Stimulated activated CD4-positive, alpha-beta T cell treated with anti-CD3 and anti-CD28 coated beads, TNF-alpha, amount 100 ng/mL, for 4 hours (primary cell): ENCODE results near the gene LDB2.

Experiments used
- DNase-seq, 3 experiments: peaks; one replicate each; pipeline ENCODE4 v3.0.0-alpha.2; 2020; ENCODE audit warnings: low read depth in 3 of 3

Gene LDB2

DNA sequence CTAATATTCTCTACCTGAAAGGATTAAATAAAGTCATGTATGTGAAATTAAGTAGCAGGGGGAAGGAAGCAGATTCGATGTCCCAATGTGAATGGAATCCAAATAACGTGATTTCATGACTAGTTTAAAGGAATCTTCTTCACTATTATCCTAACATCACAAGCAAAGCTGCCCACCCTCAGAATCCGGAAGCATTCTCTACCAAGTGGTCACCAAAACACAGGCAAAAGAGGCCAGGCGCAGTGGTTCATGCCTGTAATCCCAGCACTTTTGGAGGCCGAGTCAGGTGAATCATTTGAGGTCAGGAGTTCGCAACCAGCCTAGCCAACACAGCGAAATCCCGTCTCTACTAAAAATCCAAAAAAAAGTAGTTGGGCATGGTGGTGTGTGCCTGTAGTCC lies 212.9 kb downstream of the LDB2 start:
- DNase-seq = no peak

DNA sequence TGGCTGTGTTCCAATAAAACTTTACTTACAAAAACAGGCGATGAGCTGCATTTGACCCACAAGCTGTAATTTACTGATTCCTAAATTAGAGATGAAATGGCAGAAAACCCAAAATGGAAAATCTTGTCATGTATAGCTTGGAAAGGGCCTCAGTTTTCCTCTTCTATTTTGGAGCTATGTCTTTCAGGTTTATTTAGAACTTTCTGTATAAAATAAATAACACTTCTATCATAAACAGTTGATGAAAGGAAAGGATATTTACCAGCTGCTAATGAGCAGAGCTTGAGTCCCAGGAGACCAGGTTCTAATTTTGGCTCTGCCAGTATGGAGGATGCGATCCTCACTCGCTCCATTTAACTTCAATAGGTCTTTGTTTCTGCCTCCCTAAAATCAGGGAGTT lies 213.5 kb downstream of the LDB2 start:
- DNase-seq = no peak

DNA sequence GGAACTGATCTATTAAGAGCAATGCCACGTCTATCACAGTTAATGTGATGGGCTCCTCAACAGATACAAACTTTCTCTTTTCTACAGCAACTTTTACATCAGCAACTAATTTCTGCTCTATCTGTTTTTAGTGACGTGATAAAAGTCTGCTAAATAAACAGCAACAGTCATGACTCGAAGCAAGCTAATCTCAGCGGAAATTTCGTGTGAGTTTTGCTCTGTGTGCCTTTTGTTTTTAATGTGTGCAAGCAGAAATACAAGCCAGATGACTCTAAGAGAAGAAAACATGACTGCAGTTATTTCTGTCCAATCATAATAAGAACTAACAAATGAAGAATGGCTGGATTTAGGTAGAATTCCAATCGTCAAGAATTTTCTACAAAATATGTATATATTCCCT lies 214.3 kb downstream of the LDB2 start:
- no peak for DNase-seq

DNA sequence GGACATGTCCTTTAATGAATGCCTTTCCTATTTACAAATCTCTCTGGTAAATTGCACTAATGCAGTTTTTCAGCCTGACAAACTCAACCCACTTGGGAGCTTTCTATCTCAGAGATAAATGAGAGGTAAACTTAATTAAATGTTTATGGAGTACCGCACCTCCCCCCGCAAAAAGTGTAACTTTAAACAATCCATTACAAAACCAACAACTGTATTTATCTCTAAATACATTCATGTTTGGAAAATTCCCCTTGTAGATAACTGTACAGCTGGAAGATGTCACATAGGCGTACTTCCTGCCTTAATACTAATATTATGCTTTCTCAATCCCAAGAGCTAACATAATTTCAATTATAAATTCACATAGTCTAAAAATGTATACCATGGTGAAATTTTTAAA lies 215.5 kb downstream of the LDB2 start:
- DNase-seq = no peak

DNA sequence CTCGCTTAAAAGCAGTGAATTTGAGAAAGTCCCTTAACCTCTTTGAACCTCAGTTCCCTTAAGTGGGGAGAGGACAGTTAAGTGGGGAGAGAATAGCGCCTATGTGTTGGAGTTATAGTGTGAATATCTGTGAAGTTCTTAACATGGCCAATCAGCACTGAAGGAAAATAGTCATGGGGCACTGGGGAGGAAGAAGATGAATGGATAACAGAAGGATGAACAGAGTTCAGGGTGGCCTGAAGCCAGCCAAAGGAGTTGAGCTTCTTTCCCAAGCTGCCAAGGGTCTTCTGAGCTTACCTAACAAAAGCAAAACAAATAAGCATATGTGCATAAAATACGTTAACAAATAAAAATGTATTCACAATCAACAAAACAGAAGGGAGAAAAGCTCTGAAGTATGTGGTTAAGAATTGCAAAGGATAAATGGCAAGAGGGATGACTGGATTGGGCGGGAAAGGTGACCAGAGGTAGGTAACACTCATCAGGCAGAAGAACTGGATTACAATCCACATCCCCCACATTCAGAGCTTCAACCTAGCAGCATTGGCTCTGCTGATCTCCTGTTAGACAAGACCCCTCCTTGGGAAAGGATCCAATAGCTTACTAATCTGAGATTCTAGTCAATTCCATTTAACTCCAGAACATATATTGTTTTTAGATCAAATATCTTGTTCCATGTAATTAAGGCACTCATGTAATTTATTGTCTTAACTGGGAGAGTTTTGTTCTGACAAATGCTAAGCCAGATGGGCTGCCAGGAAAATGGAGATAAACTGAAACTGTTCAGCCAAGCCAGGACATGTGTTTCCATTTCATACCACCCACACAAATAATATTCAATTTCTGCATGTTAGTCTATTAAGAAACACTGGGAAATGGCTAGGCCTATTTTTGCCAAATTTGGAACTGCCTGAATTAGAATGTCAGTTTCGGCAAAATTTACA lies 221.2 kb downstream of the LDB2 start:
- DNase-seq = no peak

DNA sequence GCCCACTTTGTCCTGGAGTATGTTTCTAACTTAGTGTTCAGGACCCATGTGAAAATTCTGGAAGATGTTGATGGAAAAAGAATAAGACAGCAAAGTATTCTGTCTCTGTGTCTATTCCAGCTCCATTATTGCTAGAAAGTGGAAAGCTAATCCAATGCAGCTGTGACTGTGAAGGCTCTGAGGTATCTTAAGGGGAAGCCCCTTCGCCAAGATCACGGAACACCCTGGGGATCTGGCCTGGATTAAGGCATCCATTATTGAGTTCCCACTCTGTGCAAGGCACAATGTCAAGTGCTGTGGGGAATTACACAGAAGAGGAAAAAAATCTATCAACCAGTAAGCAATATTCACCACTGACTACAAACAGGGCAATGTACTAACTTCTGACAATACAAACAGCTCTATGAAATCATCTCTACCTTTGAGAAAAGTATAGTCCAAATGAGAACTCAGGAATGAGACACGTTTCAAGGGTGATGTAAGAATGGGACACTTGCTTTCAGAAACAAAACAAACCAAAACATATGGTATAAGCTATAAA lies 222.1 kb downstream of the LDB2 start:
- DNase-seq = no peak

DNA sequence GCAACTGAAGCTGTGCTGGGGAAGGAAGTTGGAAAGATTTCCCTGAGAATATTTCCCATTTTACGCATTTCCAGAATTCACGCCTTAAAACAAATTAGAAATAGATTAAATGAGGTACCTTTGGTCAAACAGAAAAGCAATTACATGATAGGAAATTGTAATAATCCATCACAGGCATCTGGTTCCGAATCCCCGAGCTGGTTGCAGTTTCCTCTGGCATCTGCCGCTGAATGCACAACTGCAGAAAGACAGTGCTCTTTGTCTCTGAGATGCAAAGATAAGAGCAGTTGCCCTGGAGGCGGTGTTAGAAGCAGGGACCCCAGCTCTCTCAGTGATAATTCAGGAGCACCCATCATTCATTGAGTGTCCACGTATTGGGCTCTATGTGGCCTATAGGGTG lies 224.4 kb downstream of the LDB2 start:
- no peak for DNase-seq

DNA sequence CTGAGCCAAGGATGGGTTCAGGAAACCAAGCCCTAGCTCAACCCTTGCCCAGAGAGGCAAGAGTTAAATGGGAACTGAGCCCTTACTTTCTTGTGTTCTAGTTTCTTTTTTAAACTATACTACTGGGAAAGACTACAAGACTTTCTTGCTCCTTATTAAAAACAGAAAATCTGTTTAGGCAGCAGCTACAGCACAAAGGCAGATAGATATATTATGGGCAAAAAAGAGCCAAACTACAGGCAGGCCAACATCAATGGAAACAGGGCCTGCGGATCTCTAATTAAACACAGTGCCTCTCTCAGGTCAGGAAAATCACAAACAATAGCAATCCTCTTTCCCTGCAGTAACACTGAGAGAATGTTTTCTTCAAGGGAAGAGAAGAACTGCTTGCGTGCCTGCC lies 226.0 kb downstream of the LDB2 start:
- DNase-seq = no peak

DNA sequence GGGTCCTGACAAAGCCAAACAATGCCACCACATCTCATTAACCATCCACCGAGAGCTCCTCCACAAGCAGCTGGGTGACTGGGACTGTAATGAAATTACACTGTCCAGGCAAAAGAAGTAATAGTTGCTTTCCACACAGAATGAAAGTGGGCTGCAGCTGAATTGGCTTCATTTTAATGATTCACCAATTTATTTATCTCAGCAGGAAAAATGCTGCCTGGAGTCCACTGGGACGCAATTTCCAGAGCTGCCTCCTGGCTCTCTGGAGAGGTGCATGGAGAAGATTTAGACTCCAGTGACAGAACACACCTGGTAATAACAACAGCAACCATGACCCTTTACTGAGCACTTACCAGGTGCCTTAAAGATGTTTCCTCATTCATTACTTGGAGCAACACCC lies 226.7 kb downstream of the LDB2 start:
- no peak for DNase-seq

DNA sequence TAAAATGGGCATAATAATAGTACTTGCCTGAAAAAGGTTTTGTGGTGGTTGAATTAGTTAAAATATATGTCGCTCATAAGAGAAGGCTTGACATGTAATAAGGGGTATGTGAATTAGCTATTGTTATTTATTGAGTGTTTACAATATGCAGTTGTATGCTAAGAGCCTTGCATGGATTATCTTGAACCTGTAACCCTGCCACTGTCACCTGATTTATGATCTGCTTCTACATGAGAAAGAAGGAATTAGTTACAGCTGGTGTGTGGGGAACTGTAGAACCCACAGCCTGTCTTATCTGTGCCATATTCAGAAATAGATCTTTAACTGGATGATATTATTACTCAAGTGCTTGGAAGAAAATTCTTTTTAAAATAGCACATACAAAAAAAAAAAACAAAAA lies 227.7 kb downstream of the LDB2 start:
- no peak for DNase-seq

DNA sequence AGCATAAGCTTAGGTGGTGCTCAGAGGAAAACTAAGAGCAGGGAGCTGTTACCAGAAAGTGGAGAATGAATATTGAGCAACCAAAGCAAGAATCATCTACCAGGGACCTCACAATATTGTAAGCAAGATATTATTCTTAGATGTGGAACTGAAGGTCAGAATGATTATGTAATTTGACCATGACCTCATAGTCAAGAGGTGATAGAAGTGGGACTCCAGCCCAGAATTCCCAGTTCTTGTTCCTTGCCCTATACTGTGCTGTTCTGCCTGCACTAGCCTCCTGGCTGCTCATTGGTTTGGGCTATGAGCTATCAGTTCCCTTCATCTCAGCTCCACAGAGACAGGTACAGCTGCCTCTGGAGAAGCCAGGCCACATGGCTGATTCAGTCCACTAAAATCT lies 229.4 kb downstream of the LDB2 start:
- DNase-seq = no peak

DNA sequence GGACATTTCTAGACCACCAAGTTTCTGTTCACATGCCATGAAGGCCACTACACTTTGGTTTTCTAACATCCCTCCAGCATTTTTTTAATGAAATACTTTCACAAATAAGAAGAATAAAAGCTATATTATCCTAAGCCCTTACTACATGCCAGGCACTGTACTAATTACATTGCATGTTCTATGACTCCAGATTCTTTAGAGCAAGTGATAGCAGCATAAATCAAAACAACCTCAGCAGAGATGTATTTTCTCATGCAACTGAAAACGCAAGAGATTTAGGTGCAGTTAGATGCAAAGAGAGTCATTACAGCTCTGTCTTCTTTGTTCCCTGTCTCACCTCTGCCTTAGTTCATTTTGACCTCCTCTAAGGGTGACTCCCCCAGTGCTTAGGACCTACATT lies 230.0 kb downstream of the LDB2 start:
- no peak for DNase-seq

DNA sequence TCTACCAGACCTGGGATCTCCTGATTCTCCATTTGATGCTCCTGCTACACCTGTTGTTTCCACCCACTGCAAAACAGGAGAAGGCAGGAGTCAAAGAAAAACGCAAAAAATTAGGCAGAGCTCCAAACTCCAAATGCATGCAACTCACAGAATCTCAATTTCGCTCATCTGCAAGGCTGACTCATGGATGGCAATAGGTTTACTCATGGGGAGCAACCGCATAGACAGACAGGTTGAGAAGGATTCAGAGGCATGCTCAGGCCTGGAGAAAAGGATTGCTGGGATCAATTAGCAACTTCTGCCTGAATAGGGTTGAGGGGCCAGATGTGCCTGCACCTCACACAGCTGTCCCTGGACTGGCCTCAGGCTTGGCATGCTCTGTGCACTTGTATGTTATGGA lies 231.0 kb downstream of the LDB2 start:
- DNase-seq = no peak

DNA sequence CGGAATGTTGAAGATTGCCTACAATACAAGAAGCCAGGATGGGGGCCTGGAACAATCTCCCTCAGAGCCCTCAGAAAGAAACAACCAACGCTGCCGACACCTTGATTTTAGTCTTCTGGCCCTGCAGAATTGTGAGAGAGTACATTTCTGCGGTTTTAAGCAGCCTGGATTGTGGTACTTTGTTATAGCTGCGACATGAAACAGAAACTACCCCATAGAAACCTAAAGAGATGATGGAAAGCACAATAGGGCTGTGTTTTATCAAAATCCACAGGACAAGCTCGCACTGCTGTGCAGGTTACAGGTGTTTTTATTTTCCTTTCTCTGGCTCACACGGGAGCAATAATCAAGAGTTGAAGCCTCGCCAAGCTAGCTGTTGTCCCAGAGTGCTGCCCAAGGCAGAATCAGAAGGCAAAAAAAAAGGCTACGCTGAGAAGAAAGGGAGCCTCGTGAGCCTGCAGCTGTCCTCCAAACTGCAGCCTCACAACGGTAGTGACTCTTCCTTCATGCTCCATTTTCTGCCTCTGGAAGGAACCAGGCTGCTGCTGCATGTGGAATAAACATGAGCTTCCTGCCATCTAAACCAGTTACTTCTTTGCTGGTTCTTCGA lies 232.4 kb downstream of the LDB2 start:
- no peak for DNase-seq

DNA sequence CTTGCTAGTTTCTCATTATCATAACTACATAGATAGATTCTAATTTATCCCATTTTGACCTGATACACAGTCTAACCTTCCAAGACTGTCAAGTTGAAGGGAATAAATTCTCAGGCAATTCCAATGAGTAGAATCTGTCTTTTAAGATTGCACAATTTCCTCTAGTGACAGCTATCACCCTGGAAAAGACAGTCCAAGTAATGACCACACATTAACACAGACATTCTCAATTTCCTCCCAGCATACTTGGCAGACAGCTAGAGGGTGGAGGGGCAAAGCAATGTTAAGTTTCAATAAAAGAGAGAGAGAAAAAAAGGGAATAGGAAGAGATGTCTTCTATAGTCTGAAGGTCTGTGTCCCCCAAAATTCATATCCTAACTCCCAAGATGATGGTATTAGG lies 234.7 kb downstream of the LDB2 start:
- DNase-seq = no peak

DNA sequence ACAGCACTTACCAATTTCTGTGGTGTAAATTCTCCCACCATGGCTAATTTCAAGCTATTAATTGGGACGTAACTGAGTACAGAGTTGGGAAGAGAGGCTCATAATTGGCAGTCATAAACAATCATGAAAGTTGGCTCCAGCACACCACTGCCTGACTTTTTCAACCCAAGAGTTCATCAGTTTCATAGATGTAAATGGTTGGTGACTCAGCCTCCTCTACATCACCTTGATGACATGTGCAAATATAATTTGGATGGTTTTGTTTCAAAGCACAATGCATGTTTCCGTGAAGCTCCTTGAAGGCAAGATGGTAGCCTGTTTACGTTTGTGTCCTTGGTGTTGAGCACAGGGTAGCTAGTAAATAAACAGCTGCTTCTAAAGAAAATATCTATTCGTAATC lies 235.1 kb downstream of the LDB2 start:
- no peak for DNase-seq

DNA sequence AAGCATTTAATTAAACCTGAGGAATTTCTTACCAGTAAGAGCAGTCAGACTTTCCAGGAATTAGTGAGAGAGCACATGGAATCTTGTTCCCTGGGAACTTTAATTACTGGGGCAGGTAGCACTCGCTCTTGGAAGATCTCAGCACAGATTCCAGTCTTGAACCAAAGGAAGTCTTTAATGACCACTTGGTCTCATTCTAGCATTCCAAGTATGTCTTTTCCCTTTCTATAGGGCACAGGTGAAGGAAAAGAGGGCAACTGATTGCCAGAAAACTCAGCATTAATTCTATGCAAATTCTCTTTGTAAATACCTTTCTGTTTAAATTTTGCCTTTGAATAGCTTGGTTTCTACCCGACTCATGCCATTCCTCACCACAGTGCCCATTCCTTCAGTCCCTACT lies 236.6 kb downstream of the LDB2 start:
- no peak for DNase-seq

DNA sequence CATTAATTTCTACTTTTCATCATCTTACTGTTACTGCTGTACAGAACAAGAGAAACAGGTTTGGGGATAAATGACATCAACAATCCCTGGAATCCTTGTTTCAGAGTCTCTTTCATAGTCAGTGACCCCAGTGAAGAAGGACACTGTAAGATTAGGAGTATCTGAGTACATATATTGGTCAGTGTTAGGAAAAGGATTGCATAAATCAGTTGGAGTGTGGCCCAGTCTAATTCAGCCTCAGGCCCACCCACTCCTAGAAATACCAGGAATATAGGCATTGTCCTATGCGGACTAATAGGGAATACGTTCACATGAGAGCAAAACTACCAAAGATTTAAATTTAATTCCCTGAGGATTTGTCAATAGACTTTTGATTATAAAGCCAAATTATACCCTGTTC lies 237.8 kb downstream of the LDB2 start:
- DNase-seq = no peak

DNA sequence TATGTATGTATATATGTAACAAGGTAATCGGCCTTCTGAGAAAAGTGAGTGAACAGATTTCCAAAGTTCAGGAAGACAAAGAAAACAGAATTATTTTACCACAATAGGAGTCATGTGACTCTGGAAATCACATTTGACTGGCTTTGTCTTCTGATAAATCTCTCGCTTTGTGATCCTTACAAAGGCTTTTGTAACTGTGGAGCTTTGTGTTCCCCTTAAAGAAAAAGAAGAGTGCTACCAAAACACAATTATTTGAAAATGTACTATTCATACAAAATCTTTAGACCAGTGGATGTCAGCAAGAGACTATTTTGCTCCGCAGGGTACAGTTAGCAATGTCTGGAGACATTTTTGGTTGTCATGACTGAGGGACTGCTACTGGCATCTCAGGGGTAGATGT lies 238.8 kb downstream of the LDB2 start:
- no peak for DNase-seq

DNA sequence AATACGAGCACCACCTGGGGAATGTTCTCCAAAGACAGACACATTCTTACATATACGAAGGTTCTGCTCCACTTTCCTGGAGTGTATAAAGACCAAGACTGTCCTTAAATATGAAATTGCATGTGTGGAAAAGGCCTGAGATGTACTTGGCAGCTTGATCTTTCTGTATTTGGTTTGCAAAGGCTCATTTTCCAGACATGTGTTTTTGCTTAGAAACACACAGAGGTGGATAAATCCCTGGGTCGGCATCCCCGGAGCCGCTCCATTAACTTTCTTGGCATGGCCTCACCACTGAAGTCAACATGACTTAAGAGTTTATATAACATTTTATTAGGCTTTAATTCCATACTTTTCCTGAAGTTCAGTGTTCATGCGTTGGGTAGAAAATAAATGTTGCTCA lies 239.4 kb downstream of the LDB2 start:
- no peak for DNase-seq

DNA sequence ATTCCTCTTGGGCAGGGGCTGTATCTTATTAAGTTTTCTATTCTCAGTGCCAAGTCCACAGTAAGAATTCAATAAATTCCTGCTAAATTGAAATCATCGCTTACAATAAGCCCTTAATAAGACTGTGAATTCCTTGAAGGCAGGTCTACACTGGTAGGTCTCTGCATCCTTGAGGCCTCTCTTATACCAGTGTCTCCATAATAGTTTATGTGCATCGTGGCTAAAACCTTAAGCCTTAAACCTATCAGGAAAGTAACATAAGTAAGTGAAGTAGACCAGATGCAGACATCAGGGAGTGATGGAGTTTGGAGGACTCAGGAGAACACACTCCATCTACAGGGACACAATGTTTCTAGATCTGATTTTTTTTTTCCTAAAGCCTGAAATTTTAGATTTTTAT lies 240.3 kb downstream of the LDB2 start:
- DNase-seq = no peak

DNA sequence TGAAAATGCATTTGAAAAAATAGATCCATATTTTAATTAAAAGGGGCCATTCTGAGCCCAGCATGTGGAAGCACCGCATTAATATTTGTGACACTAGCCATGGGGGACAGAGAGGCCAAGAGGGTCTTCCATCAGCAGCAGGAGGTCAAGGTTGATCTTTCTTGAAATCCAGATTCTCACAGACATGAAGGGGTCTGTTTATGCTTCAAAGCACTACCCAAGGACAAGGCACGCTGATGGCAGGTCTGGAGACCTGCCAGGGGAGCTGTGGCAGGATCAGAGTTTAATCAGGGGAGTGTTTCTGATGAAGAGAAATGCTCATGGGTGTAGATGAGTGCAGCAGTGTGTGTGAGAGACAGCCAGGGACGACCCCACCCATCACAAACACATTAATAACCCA lies 243.3 kb downstream of the LDB2 start:
- no peak for DNase-seq

DNA sequence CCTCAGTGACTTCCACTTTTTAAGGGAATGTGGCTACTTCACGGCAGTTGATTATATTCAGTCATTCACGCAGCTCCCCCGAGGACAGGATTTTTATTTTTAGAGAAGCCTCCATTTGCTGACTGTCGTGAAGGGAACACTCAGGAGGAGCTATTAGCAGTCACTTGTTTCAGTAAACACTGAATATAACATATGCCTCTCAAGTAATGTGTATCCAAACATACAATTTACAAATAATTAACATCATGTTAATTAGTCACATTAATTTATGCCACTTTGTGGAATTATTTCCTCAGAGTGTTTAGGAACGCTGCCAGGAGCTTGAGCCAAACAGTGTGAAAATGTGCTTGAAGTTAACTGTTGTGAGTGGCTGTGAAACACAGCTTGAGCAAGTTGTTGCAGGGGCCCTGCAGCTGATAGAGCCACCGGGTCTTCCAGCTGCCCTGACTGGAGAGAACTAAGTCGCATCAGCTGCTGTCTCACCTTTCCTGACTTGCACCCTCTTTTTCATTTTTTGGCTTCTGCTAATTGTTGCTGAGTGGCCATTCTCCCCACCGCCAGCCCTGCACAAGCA lies 245.6 kb downstream of the LDB2 start:
- DNase-seq = no peak
